Neural cell (in vitro differentiated cells): ENCODE results near the gene PHACTR1. TPM values are rescaled to one million over a fixed set of nuclear protein-coding genes. Genes with fewer than 3 reads are reported as not detected.

Source experiments
- H2AFZ ChIP-seq: fragments of 200-600, 300-800 bp; sonication (generic), shearing (Covaris generic); 2 replicates; pipeline ENCODE4 v1.6.0; 2014; ENCODE audit warnings: low read depth, mild to moderate bottlenecking, antibody characterized with exemption, low read length, moderate library complexity
- H3F3A ChIP-seq: fragments of 200-600 bp; shearing (Covaris generic); 2 replicates; pipeline ENCODE4 v1.6.1; 2016; ENCODE audit warnings: mild to moderate bottlenecking, moderate library complexity, mixed read lengths, antibody characterized with exemption, low read length; ENCODE audit not compliant: insufficient read depth, poor library complexity, severe bottlenecking
- H3K27ac ChIP-seq: fragments of 200-600, 300-800 bp; sonication (generic), shearing (Covaris generic); 2 replicates; pipeline ENCODE4 v1.5.1; 2014; ENCODE audit warnings: mild to moderate bottlenecking, low read length, moderate library complexity
- H3K27me3 ChIP-seq: fragments of 300-800, 200-600 bp; sonication (generic), shearing (Covaris generic); 2 replicates; pipeline ENCODE4 v1.6.0; 2014; ENCODE audit warnings: mild to moderate bottlenecking, low read depth, low read length, moderate library complexity; ENCODE audit not compliant: insufficient read depth
- H3K36me3 ChIP-seq: fragments of 300-800, 200-600 bp; sonication (generic), shearing (Covaris generic); 2 replicates; pipeline ENCODE4 v1.5.1; 2014; ENCODE audit warnings: mild to moderate bottlenecking, antibody characterized with exemption, low read length, moderate library complexity; ENCODE audit not compliant: insufficient read depth
- H3K4me2 ChIP-seq: fragments of 300-800, 200-600 bp; sonication (generic), shearing (Covaris generic); 2 replicates; pipeline ENCODE4 v1.6.0; 2014; ENCODE audit warnings: mild to moderate bottlenecking, low read length
- H3K4me3 ChIP-seq: fragments of 300-800, 200-600 bp; sonication (generic), shearing (Covaris generic); 2 replicates; pipeline ENCODE4 v1.5.1; 2014; ENCODE audit warnings: mild to moderate bottlenecking, low read length, moderate library complexity
- H3K79me2 ChIP-seq: fragments of 200-600 bp; shearing (Covaris generic); replicated peaks from 2 replicates; pipeline ENCODE4 v1.6.0; 2014; ENCODE audit warnings: mild to moderate bottlenecking, low read length, moderate library complexity; ENCODE audit not compliant: insufficient read depth
- H3K9ac ChIP-seq: fragments of 300-800, 200-600 bp; sonication (generic), shearing (Covaris generic); 2 replicates; pipeline ENCODE4 v1.6.1; 2016; ENCODE audit warnings: mild to moderate bottlenecking, low read length, mixed read lengths
- H3K9me2 ChIP-seq: fragments of 200-600 bp; shearing (Covaris generic); 2 replicates; pipeline ENCODE4 v1.6.1; 2016; ENCODE audit warnings: mild to moderate bottlenecking, low read length, mixed read lengths; ENCODE audit not compliant: insufficient read depth
- H3K9me3 ChIP-seq: fragments of 200-600, 300-800 bp; sonication (generic), shearing (Covaris generic); 2 replicates; pipeline ENCODE4 v1.6.1; 2016; ENCODE audit warnings: mild to moderate bottlenecking, mixed run types, low read length, moderate library complexity, mixed read lengths
- H4K20me1 ChIP-seq: fragments of 200-600 bp; shearing (Covaris generic); 2 replicates; pipeline ENCODE4 v1.6.1; 2016; ENCODE audit warnings: mild to moderate bottlenecking, mixed run types; ENCODE audit not compliant: insufficient read depth
- CTCF ChIP-seq: fragments of 450-650 bp; IDR thresholded peaks from 2 replicates; pipeline ENCODE4 v1.5.1; 2014; ENCODE audit warnings: antibody characterized with exemption, mild to moderate bottlenecking, moderate library complexity; ENCODE audit not compliant: poor library complexity, severe bottlenecking
- EP300 ChIP-seq: fragments of 450-650 bp; conservative IDR thresholded peaks from 2 replicates; pipeline ENCODE4 v1.6.1; 2014; ENCODE audit warnings: antibody characterized with exemption, mild to moderate bottlenecking, moderate library complexity; ENCODE audit not compliant: poor library complexity, severe bottlenecking
- EZH2 ChIP-seq: fragments of 200-600, 300-800 bp; shearing (Covaris generic), sonication (generic); IDR thresholded peaks from 2 replicates; pipeline ENCODE4 v1.6.1; 2014; ENCODE audit warnings: antibody characterized with exemption, low read length, borderline replicate concordance, mild to moderate bottlenecking; ENCODE audit not compliant: insufficient read depth, poor library complexity, severe bottlenecking
- MXI1 ChIP-seq: fragments of 450-650 bp; conservative IDR thresholded peaks from 2 replicates; pipeline ENCODE4 v1.6.1; 2014; ENCODE audit warnings: antibody characterized with exemption, mild to moderate bottlenecking; ENCODE audit not compliant: poor library complexity, severe bottlenecking
- POLR2AphosphoS5 ChIP-seq: IDR thresholded peaks from 2 replicates; pipeline ENCODE4 v1.6.1; 2012
- RAD21 ChIP-seq: fragments of 450-650 bp; conservative IDR thresholded peaks from 2 replicates; pipeline ENCODE4 v1.6.1; 2014; ENCODE audit warnings: antibody characterized with exemption, mild to moderate bottlenecking, moderate library complexity
- REST ChIP-seq: IDR thresholded peaks from 2 replicates; pipeline ENCODE4 v1.6.1; 2012; ENCODE audit warnings: borderline replicate concordance
- SMC3 ChIP-seq: fragments of 450-650 bp; conservative IDR thresholded peaks from 2 replicates; pipeline ENCODE4 v1.6.1; 2014; ENCODE audit warnings: antibody characterized with exemption, mild to moderate bottlenecking, moderate library complexity; ENCODE audit not compliant: poor library complexity
- TAF1 ChIP-seq: IDR thresholded peaks from 2 replicates; pipeline ENCODE4 v1.6.1; 2012; ENCODE audit warnings: low read depth
- polyA plus RNA-seq: library from polyadenylated mRNA; depleted of rRNA; stranded (reverse); fragments of >200 nt; gene quantifications from 2 replicates; pipeline ENCODE4 v1.2.3, GENCODE V29; 2014

PHACTR1 gene
- polyA plus RNA-seq, 1 donor from 2014 or later: 7.8 TPM

- no peak overlapping the region for H3K27ac ChIP-seq
- no peaks in the 10 kb centered on the region for H3K36me3 ChIP-seq
- no peak for TF ChIP-seq RAD21
- no peak for TF ChIP-seq MXI1
- no peak for TF ChIP-seq CTCF
- no peaks in the 10 kb centered on the region for H3K9me2 ChIP-seq
- no peaks in the 10 kb centered on the region for H4K20me1 ChIP-seq
- H2AFZ ChIP-seq: no peak overlapping the region
- H3K9ac ChIP-seq: no peak overlapping the region
- H3K79me2 ChIP-seq: no peaks in the 10 kb centered on the region
- no peaks in the 10 kb centered on the region for H3K27me3 ChIP-seq
- no peak overlapping the region for H3K4me3 ChIP-seq
- H3K9me3 ChIP-seq: no peaks in the 10 kb centered on the region
- H3K4me2 ChIP-seq: no peak overlapping the region
- no peaks in the 10 kb centered on the region for H3F3A ChIP-seq
Measured at GRCh38 chr6:12769556-12770256, 53.1 kb downstream of the PHACTR1 start.

- H3K27me3 ChIP-seq: no peaks in the 10 kb centered on the region
- no peaks in the 10 kb centered on the region for H4K20me1 ChIP-seq
- H3K27ac ChIP-seq: no peak overlapping the region
- H3K4me2 ChIP-seq: no peak overlapping the region
- no peaks in the 10 kb centered on the region for H3F3A ChIP-seq
- no peaks in the 10 kb centered on the region for H3K9me2 ChIP-seq
- H3K36me3 ChIP-seq: no peaks in the 10 kb centered on the region
- no peaks in the 10 kb centered on the region for H3K9me3 ChIP-seq
- H3K79me2 ChIP-seq: no peaks in the 10 kb centered on the region
- no peak overlapping the region for H3K4me3 ChIP-seq
- no peak overlapping the region for H2AFZ ChIP-seq
- TF ChIP-seq CTCF (no peak), REST (no peak), POLR2AphosphoS5 (no peak), RAD21 (no peak), SMC3 (no peak), EP300 (no peak), MXI1 (no peak), TAF1 (no peak), EZH2 (no peak)
- no peak overlapping the region for H3K9ac ChIP-seq
Measured at GRCh38 chr6:12772416-12772815, 55.8 kb downstream of the PHACTR1 start.
